HPDE6-E6E7 (cell line): ENCODE measurements around the gene GLYR1.
"Not testable (repeated sequence)": the region's sequence is repeated elsewhere in the genome, so short reads cannot be mapped to it uniquely, and the experiment has no call there.

Source experiments
- DNase-seq: peaks from one replicate; pipeline ENCODE4 v3.0.0; 2011; ENCODE audit warnings: missing footprints; ENCODE audit errors: extremely low spot score

The GLYR1 gene

DNA sequence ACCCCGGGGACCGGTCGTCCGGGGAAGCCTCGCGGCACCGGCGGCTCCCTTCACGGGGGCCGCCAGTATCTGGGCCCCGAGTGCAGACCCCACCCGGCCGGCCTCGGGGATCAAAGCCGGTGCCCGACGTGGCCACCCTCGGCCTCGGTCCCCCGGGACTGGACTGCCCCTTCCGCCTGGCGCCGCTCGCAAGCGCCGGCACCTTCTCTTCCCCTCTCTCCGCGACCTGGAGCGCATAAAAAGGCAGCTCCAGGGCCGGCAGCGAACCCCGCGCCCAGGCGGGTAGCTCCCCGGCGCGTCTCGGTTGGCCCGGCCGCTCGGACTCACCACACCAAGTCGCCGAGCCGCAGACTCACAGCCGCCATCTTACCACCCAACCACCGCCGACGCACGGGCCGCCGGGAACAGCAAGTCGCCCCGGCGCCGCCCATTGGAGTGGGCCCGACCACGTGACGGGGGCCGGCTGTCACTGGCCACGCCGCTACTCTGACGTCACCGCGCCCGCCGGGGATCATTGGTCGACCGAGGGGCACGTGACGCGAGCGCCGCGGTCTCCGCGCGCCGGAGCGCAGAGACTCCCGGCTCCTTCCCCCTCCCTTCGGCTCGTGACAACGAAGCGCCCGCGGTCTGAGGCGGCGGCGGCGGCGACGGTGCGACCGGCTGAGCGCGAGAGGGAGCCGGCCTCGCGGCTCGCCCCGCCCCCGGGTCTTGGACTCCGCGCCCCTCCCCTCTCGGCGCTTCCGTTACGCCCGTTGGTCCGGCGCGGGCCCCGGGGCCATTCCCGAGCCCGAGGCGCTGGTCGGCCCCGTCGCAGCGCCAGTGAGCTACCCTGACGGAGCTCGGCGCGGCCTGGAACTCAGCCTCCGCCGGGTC is at the start of gene GLYR1, which contains the start of gene UBN1:
TSS of gene GLYR1 (minus strand) at position 388 of the 873 bp plus-strand sequence. CDS start at position 365, 23 bp downstream.
TSS of gene UBN1 (plus strand) at position 581 of the 873 bp plus-strand sequence. CDS start 5,437 bp downstream, outside the sequence.
- DNase-seq, result peak; percentile 94

DNA sequence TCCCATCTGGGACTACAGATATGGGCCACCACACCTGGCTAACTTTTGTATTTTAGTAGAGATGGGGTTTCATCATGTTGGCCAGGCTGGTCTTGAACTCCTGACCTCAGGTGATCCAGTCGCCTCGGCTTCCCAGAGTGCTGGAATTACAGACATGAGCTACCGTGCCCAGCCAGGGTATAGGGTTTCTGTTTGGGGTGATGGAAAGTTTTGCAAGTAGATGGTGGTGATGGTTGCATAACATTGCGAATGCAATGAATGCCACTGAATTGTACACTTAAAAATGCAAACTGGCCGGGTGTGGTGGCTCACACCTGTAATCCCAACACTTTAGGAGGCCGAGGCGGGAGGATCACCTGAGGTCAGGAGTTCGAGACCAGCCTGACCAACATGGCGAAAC is 49.7 kb upstream of the GLYR1 start:
- not testable (repeated sequence) for DNase-seq

GRCh38 chr16:4895366-4895765 is 48.3 kb upstream of the GLYR1 start:
- no peak for DNase-seq

- DNase-seq, result no peak
Observed at GRCh38 chr16:4894276-4895150, 47.4 kb upstream of the GLYR1 start.

DNA sequence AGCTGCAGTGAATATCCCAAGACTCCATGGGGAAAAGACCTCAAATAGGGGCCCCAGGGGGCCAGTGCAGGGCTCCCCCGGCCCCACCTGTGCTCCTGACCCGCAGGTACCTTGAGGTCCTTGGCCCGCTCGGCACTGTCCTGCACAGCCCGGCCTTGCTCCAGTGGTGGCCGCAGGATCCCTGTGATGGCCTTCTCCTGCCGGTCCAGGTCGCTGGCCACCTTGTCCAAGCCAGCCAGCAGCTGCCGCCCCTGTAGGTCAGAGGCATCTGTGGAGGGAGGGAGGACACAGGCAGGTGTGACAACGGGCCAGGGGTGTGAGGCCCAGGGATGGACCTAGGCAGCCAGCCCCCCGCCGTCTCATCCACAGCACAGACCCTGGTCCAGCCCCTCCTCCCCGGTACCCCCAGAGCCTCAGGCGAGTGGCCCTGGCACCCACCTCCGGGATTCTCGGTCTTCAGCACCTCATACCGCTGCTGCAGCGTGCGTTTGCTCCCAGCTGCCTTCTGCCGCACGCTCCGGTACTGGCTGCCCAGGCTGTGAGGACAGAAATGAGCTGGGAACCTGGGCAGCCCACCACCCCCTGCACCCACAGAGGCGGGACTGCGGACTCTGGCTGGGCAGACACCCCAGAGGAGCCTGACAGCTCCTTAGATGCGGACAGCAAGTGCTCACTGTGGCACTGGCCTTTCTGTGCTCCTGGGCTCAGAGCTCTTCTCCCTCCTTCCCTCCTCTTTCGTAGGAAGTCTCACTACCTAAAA is 46.2 kb upstream of the GLYR1 start:
- DNase-seq, result no peak

- no peak for DNase-seq
Observed at GRCh38 chr16:4892361-4893102, 45.4 kb upstream of the GLYR1 start.

- no peak for DNase-seq
Observed at GRCh38 chr16:4891886-4892216, 44.8 kb upstream of the GLYR1 start.

GRCh38 chr16:4891097-4891885 is 44.2 kb upstream of the GLYR1 start:
- DNase-seq, result no peak

DNA sequence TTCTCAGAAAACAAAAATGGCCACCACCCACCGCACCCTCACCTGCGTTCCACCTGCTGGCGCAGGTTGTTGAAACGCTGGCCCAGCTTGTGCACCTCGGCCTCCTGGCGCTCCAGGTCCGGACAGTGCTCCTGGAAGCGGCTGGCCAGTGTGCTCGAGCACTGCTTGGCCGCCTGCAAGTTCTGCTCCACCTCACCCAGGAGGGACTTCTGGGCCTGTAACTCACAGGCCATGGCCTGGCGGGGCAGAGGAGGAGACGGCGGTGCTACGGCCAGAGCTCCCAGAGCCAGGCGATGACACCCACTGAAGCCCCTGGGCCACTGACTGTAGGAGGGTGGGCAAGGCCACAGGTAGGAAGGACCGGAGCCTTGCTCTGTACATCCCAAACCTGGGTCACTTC is 43.6 kb upstream of the GLYR1 start:
- DNase-seq, result no peak

GRCh38 chr16:4890026-4890425 is 42.9 kb upstream of the GLYR1 start:
- DNase-seq, result no peak

GRCh38 chr16:4888428-4889135 is 41.5 kb upstream of the GLYR1 start:
- no peak for DNase-seq

DNA sequence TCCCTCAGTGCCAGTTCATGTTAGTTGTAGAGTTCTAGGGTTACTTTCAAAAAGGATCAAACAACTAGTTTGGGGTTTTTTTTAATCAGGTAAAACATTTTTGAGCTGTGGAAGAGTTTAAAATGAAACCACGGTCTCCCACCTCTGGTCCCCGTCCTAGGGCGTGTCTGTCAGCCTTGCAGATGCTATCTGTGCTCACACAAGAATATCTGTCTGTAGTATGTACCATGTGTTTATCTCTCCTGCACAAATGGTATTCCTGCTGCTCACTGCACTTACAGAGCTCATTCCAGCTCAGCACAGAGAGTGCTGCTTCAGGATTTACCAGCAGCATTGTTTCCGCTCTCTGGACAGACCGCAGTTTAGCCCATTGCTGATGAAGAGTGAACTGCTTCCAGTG is 39.1 kb upstream of the GLYR1 start:
- DNase-seq, result no peak

GRCh38 chr16:4884972-4885874 is 38.1 kb upstream of the GLYR1 start:
- DNase-seq, result no peak

DNA sequence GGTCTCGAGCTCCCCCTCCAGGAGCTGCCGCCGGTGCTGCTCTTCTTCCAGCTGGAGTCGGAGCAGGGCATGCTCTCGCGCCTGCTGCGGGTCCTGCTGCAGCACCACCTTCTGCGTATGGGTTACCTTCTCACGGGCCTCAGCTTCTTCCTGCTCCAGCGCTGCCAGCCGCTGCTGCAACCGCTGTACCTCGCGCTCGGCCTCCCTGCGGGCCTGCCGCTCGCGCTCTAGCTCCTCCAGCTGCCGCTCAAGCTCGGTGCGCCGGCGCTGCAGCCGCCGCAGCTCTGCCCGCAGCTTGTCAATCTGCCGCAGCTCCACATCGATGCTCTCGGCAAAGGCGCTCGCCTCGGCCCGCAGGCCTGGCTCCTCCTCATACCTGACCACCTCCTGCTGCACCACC is 37.1 kb upstream of the GLYR1 start:
- no peak for DNase-seq

DNA sequence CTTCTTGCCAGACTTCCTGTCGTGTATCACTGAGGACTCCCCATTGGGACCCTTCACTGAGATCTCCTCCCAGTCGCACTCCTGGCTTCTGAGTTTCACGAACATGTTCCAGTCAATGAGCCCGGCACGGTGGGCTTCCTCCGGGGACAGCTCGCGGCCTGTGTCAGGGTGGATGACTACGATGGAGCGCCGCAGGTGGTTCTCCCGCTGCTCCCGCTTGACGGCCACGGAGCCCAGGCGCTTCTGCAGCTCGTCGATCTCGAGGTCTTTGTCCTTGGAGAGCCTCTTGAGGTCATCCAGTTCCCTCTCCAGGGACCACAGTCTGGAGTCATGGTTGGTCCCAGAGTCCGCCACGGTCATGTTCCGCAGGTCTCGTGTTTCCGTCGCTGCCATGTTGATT is 36.4 kb upstream of the GLYR1 start:
- no peak for DNase-seq

DNA sequence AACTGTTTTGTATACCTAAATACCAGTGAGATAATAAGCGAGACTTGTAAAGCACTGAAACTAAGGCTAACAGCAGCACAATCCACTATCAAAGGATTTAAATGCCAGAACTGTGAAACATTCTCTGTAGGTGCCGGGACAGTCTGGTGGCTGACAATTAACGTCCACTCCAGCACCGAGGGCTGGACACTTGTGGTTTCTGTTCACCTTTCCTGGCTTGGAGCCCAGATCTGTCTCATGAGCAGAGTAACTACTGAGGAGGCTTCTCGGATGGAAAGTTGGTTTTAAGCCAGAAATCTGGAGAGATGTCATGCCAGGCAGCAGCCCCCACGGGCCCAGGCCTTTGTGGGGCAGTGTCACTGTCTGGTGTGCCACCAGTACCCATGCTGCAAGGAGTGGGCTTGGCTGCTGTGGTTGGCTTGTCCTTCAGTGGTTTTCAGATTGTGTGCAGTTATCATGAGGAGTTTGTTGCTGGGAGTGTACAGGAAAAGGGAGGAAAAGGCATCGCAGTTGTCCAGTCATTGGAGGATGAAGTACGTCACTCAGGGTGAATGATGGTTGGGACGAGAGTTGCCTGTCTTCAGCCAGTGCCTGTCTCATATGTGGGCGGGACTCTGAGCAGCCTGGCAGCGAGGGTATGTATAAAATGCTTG is 35.7 kb upstream of the GLYR1 start:
- DNase-seq, result peak; percentile 87

DNA sequence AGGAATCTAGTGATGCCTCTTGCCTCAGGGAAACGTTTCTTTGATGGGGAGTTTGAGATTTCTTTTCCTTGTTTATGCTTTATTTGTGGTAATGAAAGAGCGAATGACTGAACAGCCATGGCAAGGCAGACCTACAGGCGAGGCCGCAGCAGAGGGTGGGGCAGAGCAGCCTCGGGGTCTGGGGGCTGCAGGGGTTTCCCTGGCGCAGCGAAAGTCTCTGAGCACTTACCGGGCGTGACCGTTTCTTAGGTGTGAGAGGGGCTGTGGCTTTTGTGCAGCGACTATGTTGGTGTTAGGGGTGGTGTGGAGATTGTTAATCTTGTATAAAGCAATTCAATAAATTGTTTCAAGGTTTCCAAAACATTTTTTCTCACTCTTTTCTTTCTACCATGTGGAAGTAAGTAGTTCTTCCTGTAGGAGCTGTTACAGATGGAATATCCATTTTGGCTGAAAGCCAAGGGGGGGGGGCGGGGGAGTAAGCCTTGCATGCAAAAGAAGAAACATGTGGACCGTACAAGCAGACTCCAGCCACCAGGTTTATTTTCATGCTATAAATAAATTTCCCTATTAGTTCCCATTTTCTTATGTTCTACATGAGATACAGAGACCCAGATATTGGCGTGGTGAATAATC is 35.0 kb upstream of the GLYR1 start:
- no peak for DNase-seq
